HEK293T (cell line): ENCODE measurements around the gene OPA1.

ENCODE experiments used
- HDGF ChIP-seq: fragments of 450-650 bp; IDR thresholded peaks from 2 replicates; pipeline ENCODE4 v1.6.1; 2017; ENCODE audit warnings: antibody characterized with exemption, borderline replicate concordance
- SP1 ChIP-seq: fragments of 450-650 bp; IDR thresholded peaks from 2 replicates; pipeline ENCODE4 v1.6.1; 2017

DNA sequence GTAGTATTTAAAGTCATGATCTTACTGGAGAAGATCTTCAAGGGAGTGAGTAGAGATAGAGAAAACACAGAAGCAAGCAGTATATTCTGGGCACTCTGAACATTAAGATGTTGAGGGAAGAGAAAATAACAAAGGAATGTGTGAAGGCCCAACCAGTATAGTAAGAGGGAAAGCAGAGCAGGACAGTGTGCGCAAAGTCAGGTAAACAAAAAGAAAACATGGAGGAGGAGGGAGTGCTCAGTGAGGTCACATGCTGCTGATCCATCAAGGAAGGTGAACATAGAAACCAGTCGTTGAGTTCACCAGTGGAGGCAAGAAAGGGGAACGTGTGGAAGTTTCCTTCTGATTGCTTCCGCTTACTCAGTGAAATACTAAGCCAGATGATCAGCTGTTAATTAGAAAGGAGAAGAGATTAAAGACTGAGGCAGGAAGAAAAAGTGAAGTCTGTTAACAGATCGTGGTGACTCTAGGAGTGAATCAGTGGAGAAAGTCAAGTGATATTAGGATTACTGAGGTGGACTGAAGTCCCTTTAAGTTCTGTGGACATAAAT lies 47.2 kb downstream of the OPA1 start:
- TF ChIP-seq HDGF (no peak), SP1 (no peak)
